ENCODE data around the gene EIF5.

The EIF5 gene

DNA sequence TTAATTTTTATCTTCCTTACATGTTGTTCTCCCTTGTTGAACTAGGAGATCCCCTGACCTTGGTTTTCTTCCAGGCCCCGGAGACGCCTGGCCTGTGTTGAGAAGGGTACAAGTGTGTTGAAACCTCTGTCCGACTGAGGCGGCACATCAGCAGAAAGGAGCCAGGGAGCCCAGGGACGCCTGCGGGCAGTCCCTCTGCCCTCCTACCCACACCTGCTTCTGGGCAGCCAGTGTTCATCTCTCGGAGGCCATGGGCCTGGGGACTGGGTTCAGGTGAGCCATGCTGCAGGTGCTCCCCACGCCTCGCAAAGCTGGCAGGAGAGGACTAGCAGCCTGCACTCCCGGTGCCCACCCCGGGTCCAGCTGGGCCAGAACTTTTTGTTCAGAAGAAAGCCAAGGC, 39.9 kb upstream of the EIF5 start:
- peaks cover 0 to 5% of the 10 kb centered on the region in 2 donors for H3K27me3 ChIP-seq (ENCODE audit: control insufficient read depth in 1 of 2, insufficient read depth in 2 of 2, low read length in 2 of 2)
- H3K36me3 ChIP-seq (ENCODE audit: insufficient read depth, low read length) = no peaks in the 10 kb centered on the region
- no peak overlapping the region for H3K4me3 ChIP-seq (ENCODE audit: low read depth in 1 of 2, low read length in 2 of 2)
- no peaks in the 10 kb centered on the region for H3K9me3 ChIP-seq (ENCODE audit: low read length)
- no peak overlapping the region for H3K27ac ChIP-seq (ENCODE audit: low read depth, low read length)
- no peak overlapping the region for H3K9ac ChIP-seq (ENCODE audit: low read length)
- no peaks in the 10 kb centered on the region for H3K4me1 ChIP-seq (ENCODE audit: insufficient read depth, low read length)

DNA sequence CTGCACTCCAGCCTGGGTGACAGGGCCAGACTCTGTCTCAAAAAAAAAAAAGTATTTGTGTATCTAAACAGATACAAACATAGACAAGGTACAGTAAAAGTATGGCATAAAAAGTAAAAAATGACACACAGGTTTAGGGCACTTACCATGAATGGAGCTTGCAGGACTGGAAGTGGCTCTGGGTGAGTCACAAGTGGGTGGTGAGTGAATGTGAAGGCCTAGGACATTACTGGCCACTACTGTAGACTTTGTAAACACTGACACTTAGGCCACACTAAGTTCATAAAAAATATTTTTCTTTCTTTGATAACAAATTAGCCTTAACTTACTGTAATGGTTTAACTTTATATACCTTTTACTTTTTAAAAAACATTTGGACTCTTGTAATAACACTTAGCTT, 38.0 kb upstream of the EIF5 start:
- no peaks in the 10 kb centered on the region for H3K36me3 ChIP-seq (ENCODE audit: insufficient read depth, low read length)
- no peak overlapping the region for H3K27ac ChIP-seq (ENCODE audit: low read depth, low read length)
- H3K4me3 ChIP-seq (ENCODE audit: low read depth in 1 of 2, low read length in 2 of 2) = no peak overlapping the region
- H3K4me1 ChIP-seq (ENCODE audit: insufficient read depth, low read length) = no peaks in the 10 kb centered on the region
- H3K9me3 ChIP-seq (ENCODE audit: low read length) = no peaks in the 10 kb centered on the region
- peaks cover 0 to 5% of the 10 kb centered on the region in 2 donors for H3K27me3 ChIP-seq (ENCODE audit: control insufficient read depth in 1 of 2, insufficient read depth in 2 of 2, low read length in 2 of 2)
- H3K9ac ChIP-seq (ENCODE audit: low read length) = no peak overlapping the region

DNA sequence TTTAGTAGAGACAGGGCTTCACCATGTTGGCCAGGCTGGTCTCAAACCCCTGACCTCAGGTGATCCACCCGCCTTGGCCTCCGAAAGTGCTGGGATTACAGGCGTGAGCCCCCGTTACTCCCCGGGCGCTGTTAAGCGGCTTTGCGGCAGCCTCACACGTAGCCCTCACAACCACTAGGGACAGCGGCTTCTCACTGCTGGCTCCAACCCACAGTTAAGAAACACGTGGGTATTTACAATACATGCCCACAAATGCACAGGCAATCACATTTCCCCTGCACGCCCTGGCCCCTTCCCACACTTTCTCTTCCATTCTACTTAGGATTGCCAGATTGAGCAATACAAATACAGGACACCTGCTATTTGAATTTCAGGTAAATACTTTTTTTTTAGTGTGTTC, 37.0 kb upstream of the EIF5 start:
- H3K27ac ChIP-seq (ENCODE audit: low read depth, low read length) = no peak overlapping the region
- no peaks in the 10 kb centered on the region for H3K36me3 ChIP-seq (ENCODE audit: insufficient read depth, low read length)
- H3K9me3 ChIP-seq (ENCODE audit: low read length) = no peaks in the 10 kb centered on the region
- no peaks in the 10 kb centered on the region for H3K4me1 ChIP-seq (ENCODE audit: insufficient read depth, low read length)
- no peak overlapping the region for H3K9ac ChIP-seq (ENCODE audit: low read length)
- H3K27me3 ChIP-seq (ENCODE audit: control insufficient read depth in 1 of 2, insufficient read depth in 2 of 2, low read length in 2 of 2) = peaks cover 0 to 5% of the 10 kb centered on the region in 2 donors
- no peak overlapping the region for H3K4me3 ChIP-seq (ENCODE audit: low read depth in 1 of 2, low read length in 2 of 2)

DNA sequence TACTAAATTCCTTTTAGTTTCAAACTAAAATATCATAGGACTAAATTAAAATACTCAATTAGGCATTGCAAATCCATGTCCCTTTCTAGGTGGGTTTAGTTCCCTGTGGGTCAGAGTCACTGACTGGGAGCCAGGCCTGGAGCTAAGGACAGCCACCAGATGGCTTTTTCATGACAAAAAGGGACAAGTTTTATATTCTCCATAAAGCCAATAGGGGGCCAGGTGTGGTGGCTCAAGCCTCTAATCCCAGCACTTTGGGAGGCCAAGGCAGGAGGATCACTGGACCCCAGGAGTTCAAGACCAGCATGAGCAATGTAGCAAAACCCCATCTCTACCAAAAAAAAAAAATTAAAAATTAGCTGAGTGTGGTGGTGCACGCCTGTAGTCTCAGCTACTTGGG, 35.4 kb upstream of the EIF5 start:
- Histone ChIP-seq H3K9me3 (ENCODE audit: low read length) (no peaks in the 10 kb centered on the region), H3K36me3 (ENCODE audit: insufficient read depth, low read length) (no peaks in the 10 kb centered on the region), H3K4me1 (ENCODE audit: insufficient read depth, low read length) (no peaks in the 10 kb centered on the region), H3K4me3 (ENCODE audit: low read depth in 1 of 2, low read length in 2 of 2) (no peak overlapping the region), H3K27ac (ENCODE audit: low read depth, low read length) (no peak overlapping the region), H3K27me3 (ENCODE audit: control insufficient read depth in 1 of 2, insufficient read depth in 2 of 2, low read length in 2 of 2) (peaks cover 0 to under 1% of the 10 kb centered on the region in 2 donors), H3K9ac (ENCODE audit: low read length) (no peak overlapping the region)

DNA sequence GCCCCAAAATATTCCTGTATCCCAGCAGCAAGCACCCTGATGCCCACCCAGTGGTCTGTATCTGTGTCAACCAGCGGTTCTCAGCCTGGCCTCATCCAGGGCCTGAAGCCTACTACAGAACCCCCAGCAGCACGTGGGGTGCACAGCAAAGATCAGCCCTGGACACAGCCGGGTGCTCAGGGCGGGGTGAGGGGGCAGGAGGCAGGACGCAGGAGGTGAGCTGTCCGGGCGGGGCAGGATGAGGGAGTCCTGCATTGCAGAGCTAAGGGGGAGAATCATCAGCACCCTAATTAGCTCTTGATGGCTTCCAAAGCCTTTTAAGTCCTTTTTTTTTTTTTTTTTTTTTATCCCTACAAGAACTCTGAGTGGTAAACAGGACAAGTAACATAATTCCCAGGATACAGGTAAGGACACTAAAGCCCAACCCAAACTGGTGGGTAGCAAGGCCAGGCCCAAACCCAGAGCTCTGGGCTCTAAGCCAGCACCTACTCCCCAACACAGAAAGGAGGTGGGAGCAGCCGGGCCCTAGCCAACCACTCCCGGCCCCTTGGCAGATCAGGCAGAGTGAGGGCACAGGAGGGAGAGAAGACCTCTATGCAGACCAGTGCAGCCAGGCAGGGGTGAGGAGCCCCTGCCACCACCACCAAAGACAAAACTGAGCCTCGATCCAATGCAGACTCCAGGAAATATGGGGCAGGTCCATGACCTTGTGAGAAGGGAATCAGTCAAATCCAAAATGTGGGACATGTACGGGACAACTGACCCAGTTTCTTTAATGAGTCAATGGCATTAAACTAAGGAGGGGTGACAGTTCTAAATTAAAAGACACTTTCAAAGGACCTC, 32.3 kb upstream of the EIF5 start:
- H3K36me3 ChIP-seq (ENCODE audit: insufficient read depth, low read length) = no peaks in the 10 kb centered on the region
- no peaks in the 10 kb centered on the region for H3K9me3 ChIP-seq (ENCODE audit: low read length)
- no peak overlapping the region for H3K27ac ChIP-seq (ENCODE audit: low read depth, low read length)
- H3K27me3 ChIP-seq (ENCODE audit: control insufficient read depth in 1 of 2, insufficient read depth in 2 of 2, low read length in 2 of 2) = no peaks in the 10 kb centered on the region
- no peak overlapping the region for H3K9ac ChIP-seq (ENCODE audit: low read length)
- H3K4me1 ChIP-seq (ENCODE audit: insufficient read depth, low read length) = no peaks in the 10 kb centered on the region
- H3K4me3 ChIP-seq (ENCODE audit: low read depth in 1 of 2, low read length in 2 of 2) = no peak overlapping the region

DNA sequence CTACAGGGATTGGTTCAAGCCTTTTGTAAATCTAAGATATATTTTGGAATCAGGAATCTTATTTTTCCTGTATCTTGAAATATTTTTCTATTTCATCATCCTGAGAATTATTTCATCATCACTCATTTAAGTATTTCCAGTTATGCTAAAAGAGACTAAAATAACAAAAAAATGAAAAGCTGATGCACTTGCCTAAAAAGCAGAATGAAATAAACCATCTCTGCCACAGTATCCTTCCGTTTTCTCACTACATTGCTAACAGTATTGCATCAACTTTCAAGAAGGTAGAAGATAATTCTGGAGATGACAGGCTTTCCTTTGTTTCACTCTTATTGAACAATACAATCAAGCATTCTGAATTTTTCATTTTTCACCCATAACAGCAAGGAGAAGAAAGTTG, 31.1 kb upstream of the EIF5 start:
- Histone ChIP-seq H3K27ac (ENCODE audit: low read depth, low read length) (no peak overlapping the region), H3K9me3 (ENCODE audit: low read length) (no peaks in the 10 kb centered on the region), H3K9ac (ENCODE audit: low read length) (no peak overlapping the region), H3K36me3 (ENCODE audit: insufficient read depth, low read length) (no peaks in the 10 kb centered on the region), H3K4me1 (ENCODE audit: insufficient read depth, low read length) (no peaks in the 10 kb centered on the region), H3K27me3 (ENCODE audit: control insufficient read depth in 1 of 2, insufficient read depth in 2 of 2, low read length in 2 of 2) (no peaks in the 10 kb centered on the region), H3K4me3 (ENCODE audit: low read depth in 1 of 2, low read length in 2 of 2) (no peak overlapping the region)

DNA sequence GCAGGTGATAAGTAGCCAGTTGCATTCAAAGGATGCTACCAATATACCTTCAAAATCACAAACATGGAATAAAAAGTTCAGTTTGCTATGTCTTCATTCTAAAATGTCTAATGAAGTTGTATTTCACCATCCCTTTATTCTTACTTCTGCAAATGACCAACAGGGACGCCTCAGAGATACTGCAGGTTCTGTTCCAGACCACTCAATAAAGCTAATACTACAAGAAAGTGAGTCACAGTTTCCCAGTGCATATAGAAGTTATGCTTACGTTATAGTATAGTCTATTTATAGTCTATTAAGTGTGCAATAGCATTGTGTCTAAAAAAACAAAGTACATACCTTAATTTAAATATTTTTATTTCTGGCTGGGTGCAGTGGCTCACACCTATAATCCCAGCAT, 29.3 kb upstream of the EIF5 start:
- Histone ChIP-seq H3K9me3 (ENCODE audit: low read length) (no peaks in the 10 kb centered on the region), H3K36me3 (ENCODE audit: insufficient read depth, low read length) (no peaks in the 10 kb centered on the region), H3K9ac (ENCODE audit: low read length) (no peak overlapping the region), H3K4me1 (ENCODE audit: insufficient read depth, low read length) (no peaks in the 10 kb centered on the region), H3K27ac (ENCODE audit: low read depth, low read length) (no peak overlapping the region), H3K4me3 (ENCODE audit: low read depth in 1 of 2, low read length in 2 of 2) (no peak overlapping the region), H3K27me3 (ENCODE audit: control insufficient read depth in 1 of 2, insufficient read depth in 2 of 2, low read length in 2 of 2) (no peaks in the 10 kb centered on the region)

DNA sequence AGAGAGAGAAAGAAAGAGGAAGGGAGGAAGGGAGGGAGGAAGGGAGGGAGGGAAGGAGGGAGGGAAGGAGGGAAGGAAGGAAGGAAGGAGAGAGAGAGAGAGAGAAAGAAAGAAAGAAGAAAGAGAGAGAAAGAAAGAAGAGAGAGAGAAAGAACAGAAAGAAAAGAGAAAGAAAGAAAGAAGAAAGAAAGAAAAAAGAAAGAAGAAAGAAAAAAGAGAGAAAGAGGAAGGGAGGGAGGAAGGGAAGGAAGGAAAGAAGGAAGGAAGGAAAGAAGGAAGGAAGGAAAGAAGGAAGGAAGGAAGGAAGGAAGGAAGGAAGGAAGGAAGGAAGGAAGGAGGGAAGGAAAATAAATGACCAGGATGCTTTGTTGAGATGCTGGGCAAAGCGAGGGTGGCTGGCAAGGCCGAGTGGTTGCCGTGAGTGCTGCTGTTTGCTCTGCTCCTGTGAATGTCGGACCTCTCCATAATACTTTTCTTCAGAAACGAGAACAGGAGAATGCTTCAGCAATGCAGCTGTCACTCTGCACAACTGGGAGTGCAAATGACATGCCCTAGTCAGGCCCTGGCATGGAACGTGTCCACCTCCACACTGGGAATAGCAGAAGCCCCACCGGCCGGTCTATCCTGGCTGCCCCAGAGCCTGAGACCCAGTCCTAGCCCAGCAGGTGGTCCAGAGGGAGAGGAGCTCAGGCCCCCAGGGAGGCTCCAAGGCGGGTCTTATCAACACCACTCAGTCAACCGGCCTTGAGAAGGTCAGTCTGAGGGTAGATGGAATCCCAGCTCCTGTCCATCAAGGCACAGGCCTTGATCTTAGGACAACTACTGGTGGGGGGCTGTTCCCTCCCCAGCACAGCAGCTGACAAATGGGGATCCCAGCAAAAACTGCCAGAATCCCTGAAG, 25.1 kb upstream of the EIF5 start:
- Histone ChIP-seq H3K4me1 (ENCODE audit: insufficient read depth, low read length) (no peaks in the 10 kb centered on the region), H3K27me3 (ENCODE audit: control insufficient read depth in 1 of 2, insufficient read depth in 2 of 2, low read length in 2 of 2) (no peaks in the 10 kb centered on the region), H3K4me3 (ENCODE audit: low read depth in 1 of 2, low read length in 2 of 2) (no peak overlapping the region), H3K9ac (ENCODE audit: low read length) (no peak overlapping the region), H3K27ac (ENCODE audit: low read depth, low read length) (no peak overlapping the region), H3K9me3 (ENCODE audit: low read length) (no peaks in the 10 kb centered on the region), H3K36me3 (ENCODE audit: insufficient read depth, low read length) (no peaks in the 10 kb centered on the region)

DNA sequence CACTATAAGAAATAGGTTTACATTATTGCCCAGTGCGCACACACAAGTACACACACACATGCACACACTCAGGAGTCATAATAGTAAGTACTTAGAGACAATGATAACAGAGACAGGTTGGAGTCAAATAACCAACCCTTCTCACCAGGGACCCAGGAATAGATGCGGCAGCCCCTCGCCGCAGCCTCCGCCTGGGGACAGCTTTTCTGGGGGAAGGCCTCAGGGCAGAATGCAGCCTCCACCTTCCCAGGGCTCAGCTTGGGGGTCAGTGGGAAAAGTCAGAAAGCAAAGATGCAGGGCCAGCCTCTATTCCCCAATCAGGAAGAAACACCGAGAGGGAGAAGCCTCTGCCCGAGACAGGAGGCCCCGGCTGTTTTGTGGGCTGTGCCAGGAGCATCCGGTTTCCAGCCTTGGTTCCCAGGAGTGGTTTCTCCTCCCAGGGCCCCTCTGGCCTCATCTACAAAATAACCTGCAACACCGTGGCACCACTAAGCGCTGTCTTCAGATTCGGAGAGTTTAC, 23.4 kb upstream of the EIF5 start:
- Histone ChIP-seq H3K9me3 (ENCODE audit: low read length) (no peaks in the 10 kb centered on the region), H3K4me3 (ENCODE audit: low read depth in 1 of 2, low read length in 2 of 2) (no peak overlapping the region), H3K27me3 (ENCODE audit: control insufficient read depth in 1 of 2, insufficient read depth in 2 of 2, low read length in 2 of 2) (no peaks in the 10 kb centered on the region), H3K27ac (ENCODE audit: low read depth, low read length) (no peak overlapping the region), H3K36me3 (ENCODE audit: insufficient read depth, low read length) (no peaks in the 10 kb centered on the region), H3K4me1 (ENCODE audit: insufficient read depth, low read length) (no peaks in the 10 kb centered on the region), H3K9ac (ENCODE audit: low read length) (no peak overlapping the region)

DNA sequence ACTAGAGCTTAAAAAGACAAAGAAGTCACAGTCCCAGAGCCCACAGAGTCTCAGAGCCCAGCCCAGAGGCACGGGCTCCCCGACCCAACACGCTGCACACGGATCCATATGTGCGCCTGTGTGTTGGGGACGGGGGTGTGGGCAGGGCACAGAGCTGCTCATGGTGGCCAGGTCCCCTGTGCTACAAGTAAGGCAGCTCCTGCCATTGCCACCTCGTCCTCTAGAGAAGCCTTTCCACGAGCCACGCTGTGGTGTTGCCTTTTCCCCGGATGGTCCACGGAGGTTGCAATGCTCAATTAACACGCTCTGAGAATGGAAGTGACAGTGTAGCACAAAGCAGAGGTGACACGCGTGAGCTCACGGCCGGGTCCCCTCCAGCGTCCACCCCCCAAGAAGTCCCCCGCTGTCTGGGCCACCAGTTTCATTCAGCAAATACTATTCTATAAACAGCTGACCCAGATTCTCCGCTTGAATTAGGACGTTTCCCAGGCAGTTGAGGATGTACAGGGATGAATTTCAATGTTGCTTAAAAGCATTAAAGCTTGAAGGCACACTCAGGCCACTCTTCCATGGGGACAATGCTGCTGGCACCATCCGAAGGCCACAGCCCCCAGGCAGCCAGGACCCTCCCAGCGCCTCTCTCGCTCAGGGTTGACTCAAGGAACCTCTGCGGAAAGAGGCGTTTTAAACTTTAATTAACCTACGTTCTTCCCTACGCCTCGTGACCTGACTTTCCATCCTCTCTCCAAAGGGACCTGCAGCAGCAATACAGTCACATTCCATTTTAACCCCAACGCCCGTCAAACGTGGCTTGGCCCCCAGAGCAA, 22.7 kb upstream of the EIF5 start:
- Histone ChIP-seq H3K9me3 (ENCODE audit: low read length) (no peaks in the 10 kb centered on the region), H3K27ac (ENCODE audit: low read depth, low read length) (no peak overlapping the region), H3K4me1 (ENCODE audit: insufficient read depth, low read length) (no peaks in the 10 kb centered on the region), H3K36me3 (ENCODE audit: insufficient read depth, low read length) (no peaks in the 10 kb centered on the region), H3K4me3 (ENCODE audit: low read depth in 1 of 2, low read length in 2 of 2) (no peak overlapping the region), H3K9ac (ENCODE audit: low read length) (no peak overlapping the region), H3K27me3 (ENCODE audit: control insufficient read depth in 1 of 2, insufficient read depth in 2 of 2, low read length in 2 of 2) (no peaks in the 10 kb centered on the region)
